ENCODE results near the gene NTRK2. TPM values are rescaled to one million over a fixed set of nuclear protein-coding genes. Genes with fewer than 3 reads are reported as not detected.

The NTRK2 gene
- total RNA-seq, 2 donors from 2014 or later = 11.9 to 30.1 TPM

GRCh38 chr9:84701801-84702200, 32.3 kb downstream of the NTRK2 start:
- DNase-seq (ENCODE audit: low spot score) = no peak
- Histone ChIP-seq H3K36me3 (no peaks in the 10 kb centered on the region), H3K9me3 (no peaks in the 10 kb centered on the region), H3K27ac (no peak overlapping the region), H3K4me3 (no peak overlapping the region), H3K27me3 (no peaks in the 10 kb centered on the region), H3K4me1 (no peaks in the 10 kb centered on the region)
- TF ChIP-seq CTCF (IDR thresholded peaks at IDR 0.05) = no peak

- H3K4me1 ChIP-seq = no peaks in the 10 kb centered on the region
- no peak overlapping the region for H3K4me3 ChIP-seq
- H3K9me3 ChIP-seq = no peaks in the 10 kb centered on the region
- TF ChIP-seq CTCF (IDR thresholded peaks at IDR 0.05) = no peak
- H3K27ac ChIP-seq = no peak overlapping the region
- no peaks in the 10 kb centered on the region for H3K36me3 ChIP-seq
- DNase-seq (ENCODE audit: low spot score) = no peak
- H3K27me3 ChIP-seq = no peaks in the 10 kb centered on the region
These were observed 32.9 kb downstream of the NTRK2 start for GRCh38 chr9:84702471-84702870.

- TF ChIP-seq CTCF (IDR thresholded peaks at IDR 0.05) = no peak
- Histone ChIP-seq H3K27me3 (no peaks in the 10 kb centered on the region), H3K9me3 (no peaks in the 10 kb centered on the region), H3K36me3 (no peaks in the 10 kb centered on the region), H3K27ac (no peak overlapping the region), H3K4me3 (no peak overlapping the region), H3K4me1 (peaks cover 0 to under 1% of the 10 kb centered on the region in 2 donors)
- DNase-seq (ENCODE audit: low spot score) = no peak
These were observed 34.3 kb downstream of the NTRK2 start for GRCh38 chr9:84703793-84704192.

GRCh38 chr9:84705128-84705527, 35.6 kb downstream of the NTRK2 start:
- no peak for TF ChIP-seq CTCF (IDR thresholded peaks at IDR 0.05)
- H3K27me3 ChIP-seq = no peaks in the 10 kb centered on the region
- H3K4me3 ChIP-seq = no peak overlapping the region
- peaks cover 0 to 9% of the 10 kb centered on the region in 2 donors for H3K4me1 ChIP-seq
- DNase-seq (ENCODE audit: low spot score) = no peak
- H3K27ac ChIP-seq = no peak overlapping the region
- H3K36me3 ChIP-seq = no peaks in the 10 kb centered on the region
- no peaks in the 10 kb centered on the region for H3K9me3 ChIP-seq

GRCh38 chr9:84708400-84708799, 38.9 kb downstream of the NTRK2 start:
- H3K4me1 ChIP-seq = peaks cover 0 to 9% of the 10 kb centered on the region in 2 donors
- no peak overlapping the region for H3K27ac ChIP-seq
- TF ChIP-seq CTCF (IDR thresholded peaks at IDR 0.05) = no peak
- no peaks in the 10 kb centered on the region for H3K36me3 ChIP-seq
- no peaks in the 10 kb centered on the region for H3K9me3 ChIP-seq
- no peak for DNase-seq (ENCODE audit: low spot score)
- H3K27me3 ChIP-seq = no peaks in the 10 kb centered on the region
- H3K4me3 ChIP-seq = no peak overlapping the region

- no peak for DNase-seq (ENCODE audit: low spot score)
- Histone ChIP-seq H3K27me3 (no peaks in the 10 kb centered on the region), H3K27ac (no peak overlapping the region), H3K4me3 (no peak overlapping the region), H3K9me3 (no peaks in the 10 kb centered on the region), H3K36me3 (no peaks in the 10 kb centered on the region), H3K4me1 (peaks cover 0 to 9% of the 10 kb centered on the region in 2 donors)
- TF ChIP-seq CTCF (IDR thresholded peaks at IDR 0.05) = no peak
These were observed 39.5 kb downstream of the NTRK2 start for GRCh38 chr9:84709056-84709455.
